GM12891 (cell line): ENCODE results near the gene KCTD16.

Experiments
- POLR2A ChIP-seq: IDR thresholded peaks from 2 replicates; pipeline ENCODE4 v1.6.1; 2011; ENCODE audit warnings: low read depth, low read length, control low read depth
- POLR2AphosphoS5 ChIP-seq: IDR thresholded peaks from 2 replicates; pipeline ENCODE4 v1.6.1; 2011; ENCODE audit warnings: low read depth, low read length, control low read depth
- POU2F2 ChIP-seq: IDR thresholded peaks from 2 replicates; pipeline ENCODE4 v1.6.1; 2011; ENCODE audit warnings: low read depth, mild to moderate bottlenecking, control low read depth, low read length, moderate library complexity
- SPI1 ChIP-seq: IDR thresholded peaks from 2 replicates; pipeline ENCODE4 v1.6.1; 2011; ENCODE audit warnings: low read depth, low read length, control low read depth
- TAF1 ChIP-seq: IDR thresholded peaks from 2 replicates; pipeline ENCODE4 v1.6.1; 2011; ENCODE audit warnings: low read depth, low read length, control low read depth

DNA sequence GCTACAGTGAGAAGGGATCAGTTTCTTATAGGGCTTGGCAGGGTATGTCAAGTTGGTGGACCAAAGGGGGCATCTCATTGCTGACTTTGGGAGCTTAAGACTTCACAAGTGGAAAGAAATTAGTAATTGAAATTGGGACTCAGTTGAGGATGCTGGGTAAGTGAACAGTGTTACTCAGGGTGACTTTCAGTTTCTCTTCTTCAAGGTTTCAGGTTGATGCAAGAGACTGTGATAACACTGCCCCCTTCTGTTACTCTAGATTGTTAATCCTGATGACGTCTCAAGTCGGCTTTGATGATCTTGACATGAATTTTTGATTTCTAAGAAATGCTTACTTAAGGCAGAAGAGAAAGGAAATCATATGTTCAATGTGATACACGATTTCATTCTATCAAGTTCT is 21.3 kb downstream of the KCTD16 start:
- TF ChIP-seq POLR2A (no peak), POU2F2 (no peak), TAF1 (no peak), POLR2AphosphoS5 (no peak), SPI1 (no peak)
